Stimulated activated naive CD8-positive, alpha-beta T cell treated with anti-CD3 and anti-CD28 coated beads, Interleukin-15, Interleukin-2, amounts not matched to agents 100 ng/mL and 50 ng/mL, for 24 hours (primary cell): ENCODE data around the gene UBE2Q2.

Source experiments
- H3K27ac Mint-ChIP-seq: one replicate; pipeline ENCODE4 v1.8.0; 2021; ENCODE audit warnings: mild to moderate bottlenecking, mixed read lengths
- H3K27me3 Mint-ChIP-seq: one replicate; pipeline ENCODE4 v1.8.0; 2021; ENCODE audit warnings: mixed read lengths
- H3K36me3 Mint-ChIP-seq: one replicate; pipeline ENCODE4 v1.8.0; 2021; ENCODE audit warnings: low read depth, mixed read lengths
- H3K4me1 Mint-ChIP-seq: one replicate; pipeline ENCODE4 v1.8.0; 2021; ENCODE audit warnings: low read depth, mixed read lengths
- H3K4me3 Mint-ChIP-seq: one replicate; pipeline ENCODE4 v1.8.0; 2021; ENCODE audit warnings: mild to moderate bottlenecking, mixed read lengths
- H3K9me3 Mint-ChIP-seq: one replicate; pipeline ENCODE4 v1.8.0; 2021; ENCODE audit warnings: mixed read lengths

The UBE2Q2 gene

GRCh38 chr15:75945953-75946352, 102.7 kb downstream of the UBE2Q2 start:
- H3K27ac Mint-ChIP-seq: no peak overlapping the region
- H3K36me3 Mint-ChIP-seq: no peaks in the 10 kb centered on the region
- no peak overlapping the region for H3K4me3 Mint-ChIP-seq
- peaks cover 45% of the 10 kb centered on the region for H3K27me3 Mint-ChIP-seq
- no peaks in the 10 kb centered on the region for H3K9me3 Mint-ChIP-seq
- H3K4me1 Mint-ChIP-seq: peaks cover 6% of the 10 kb centered on the region

- H3K36me3 Mint-ChIP-seq: no peaks in the 10 kb centered on the region
- peaks cover 6% of the 10 kb centered on the region for H3K4me1 Mint-ChIP-seq
- H3K27me3 Mint-ChIP-seq: peaks cover 53% of the 10 kb centered on the region
- no peaks in the 10 kb centered on the region for H3K9me3 Mint-ChIP-seq
- no peak overlapping the region for H3K4me3 Mint-ChIP-seq
- H3K27ac Mint-ChIP-seq: no peak overlapping the region
Measured at GRCh38 chr15:75947092-75947491, 103.8 kb downstream of the UBE2Q2 start.

- Mint-ChIP-seq H3K27me3 (peaks cover 59% of the 10 kb centered on the region), H3K27ac (no peak overlapping the region), H3K36me3 (no peaks in the 10 kb centered on the region), H3K4me3 (no peak overlapping the region), H3K9me3 (no peaks in the 10 kb centered on the region), H3K4me1 (peaks cover 6% of the 10 kb centered on the region)
Measured at GRCh38 chr15:75948761-75949296, 105.6 kb downstream of the UBE2Q2 start.
